ENCODE data around the gene ADAM12.

DNA sequence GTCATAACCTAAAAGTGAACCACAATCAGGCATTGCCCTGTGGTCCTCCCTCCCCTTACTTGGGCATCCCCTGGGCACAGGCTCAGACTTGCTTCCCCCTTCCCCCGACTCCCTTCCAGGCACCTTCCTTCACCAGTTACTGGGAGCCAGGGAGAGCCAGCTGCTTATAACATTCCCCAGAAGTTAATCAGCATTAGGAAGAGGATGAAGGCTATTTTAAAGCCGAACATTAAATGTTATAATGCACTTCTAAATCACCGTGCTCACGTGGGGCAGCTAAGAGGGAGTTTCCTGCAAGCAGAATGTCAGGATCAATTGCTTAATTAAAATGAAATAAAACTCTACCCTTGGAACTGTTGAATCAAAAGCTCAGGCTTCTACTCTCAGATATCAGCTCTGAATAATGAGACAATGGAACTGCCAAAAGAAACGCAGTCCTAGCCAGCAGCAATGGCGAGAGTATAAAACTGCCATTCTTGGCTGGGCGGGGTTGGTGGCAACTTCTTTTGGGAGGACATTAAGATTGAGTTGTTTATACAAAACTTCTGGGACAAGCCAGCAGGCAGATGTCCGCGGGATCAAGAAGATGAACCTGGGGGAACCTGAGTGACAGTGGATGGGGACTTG lies 322.4 kb downstream of the ADAM12 start:
- TF ChIP-seq ZSCAN30 (tag by site-specific recombination; IDR thresholded peaks at IDR 0.05) (no peak), HOXA7 (CRISPR knock-in tag; IDR thresholded peaks at IDR 0.05; ENCODE audit: borderline replicate concordance) (no peak), ZBTB1 (tag by site-specific recombination; IDR thresholded peaks at IDR 0.05) (no peak), ZNF548 (tag by site-specific recombination; IDR thresholded peaks at IDR 0.05) (no peak), ZNF621 (tag by site-specific recombination; IDR thresholded peaks at IDR 0.05) (no peak), SP3 (tag by site-specific recombination; IDR thresholded peaks at IDR 0.05) (no peak)
- TF ChIP-seq, protein P1, sequence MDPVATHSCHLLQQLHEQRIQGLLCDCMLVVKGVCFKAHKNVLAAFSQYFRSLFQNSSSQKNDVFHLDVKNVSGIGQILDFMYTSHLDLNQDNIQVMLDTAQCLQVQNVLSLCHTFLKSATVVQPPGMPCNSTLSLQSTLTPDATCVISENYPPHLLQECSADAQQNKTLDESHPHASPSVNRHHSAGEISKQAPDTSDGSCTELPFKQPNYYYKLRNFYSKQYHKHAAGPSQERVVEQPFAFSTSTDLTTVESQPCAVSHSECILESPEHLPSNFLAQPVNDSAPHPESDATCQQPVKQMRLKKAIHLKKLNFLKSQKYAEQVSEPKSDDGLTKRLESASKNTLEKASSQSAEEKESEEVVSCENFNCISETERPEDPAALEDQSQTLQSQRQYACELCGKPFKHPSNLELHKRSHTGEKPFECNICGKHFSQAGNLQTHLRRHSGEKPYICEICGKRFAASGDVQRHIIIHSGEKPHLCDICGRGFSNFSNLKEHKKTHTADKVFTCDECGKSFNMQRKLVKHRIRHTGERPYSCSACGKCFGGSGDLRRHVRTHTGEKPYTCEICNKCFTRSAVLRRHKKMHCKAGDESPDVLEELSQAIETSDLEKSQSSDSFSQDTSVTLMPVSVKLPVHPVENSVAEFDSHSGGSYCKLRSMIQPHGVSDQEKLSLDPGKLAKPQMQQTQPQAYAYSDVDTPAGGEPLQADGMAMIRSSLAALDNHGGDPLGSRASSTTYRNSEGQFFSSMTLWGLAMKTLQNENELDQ (tag by site-specific recombination; IDR thresholded peaks at IDR 0.05; ENCODE audit: low read depth), result no peak
- TF ChIP-seq, protein P2, sequence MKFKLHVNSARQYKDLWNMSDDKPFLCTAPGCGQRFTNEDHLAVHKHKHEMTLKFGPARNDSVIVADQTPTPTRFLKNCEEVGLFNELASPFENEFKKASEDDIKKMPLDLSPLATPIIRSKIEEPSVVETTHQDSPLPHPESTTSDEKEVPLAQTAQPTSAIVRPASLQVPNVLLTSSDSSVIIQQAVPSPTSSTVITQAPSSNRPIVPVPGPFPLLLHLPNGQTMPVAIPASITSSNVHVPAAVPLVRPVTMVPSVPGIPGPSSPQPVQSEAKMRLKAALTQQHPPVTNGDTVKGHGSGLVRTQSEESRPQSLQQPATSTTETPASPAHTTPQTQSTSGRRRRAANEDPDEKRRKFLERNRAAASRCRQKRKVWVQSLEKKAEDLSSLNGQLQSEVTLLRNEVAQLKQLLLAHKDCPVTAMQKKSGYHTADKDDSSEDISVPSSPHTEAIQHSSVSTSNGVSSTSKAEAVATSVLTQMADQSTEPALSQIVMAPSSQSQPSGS (tag by site-specific recombination; IDR thresholded peaks at IDR 0.05; ENCODE audit: low read depth), result no peak
- TF ChIP-seq, protein P3, sequence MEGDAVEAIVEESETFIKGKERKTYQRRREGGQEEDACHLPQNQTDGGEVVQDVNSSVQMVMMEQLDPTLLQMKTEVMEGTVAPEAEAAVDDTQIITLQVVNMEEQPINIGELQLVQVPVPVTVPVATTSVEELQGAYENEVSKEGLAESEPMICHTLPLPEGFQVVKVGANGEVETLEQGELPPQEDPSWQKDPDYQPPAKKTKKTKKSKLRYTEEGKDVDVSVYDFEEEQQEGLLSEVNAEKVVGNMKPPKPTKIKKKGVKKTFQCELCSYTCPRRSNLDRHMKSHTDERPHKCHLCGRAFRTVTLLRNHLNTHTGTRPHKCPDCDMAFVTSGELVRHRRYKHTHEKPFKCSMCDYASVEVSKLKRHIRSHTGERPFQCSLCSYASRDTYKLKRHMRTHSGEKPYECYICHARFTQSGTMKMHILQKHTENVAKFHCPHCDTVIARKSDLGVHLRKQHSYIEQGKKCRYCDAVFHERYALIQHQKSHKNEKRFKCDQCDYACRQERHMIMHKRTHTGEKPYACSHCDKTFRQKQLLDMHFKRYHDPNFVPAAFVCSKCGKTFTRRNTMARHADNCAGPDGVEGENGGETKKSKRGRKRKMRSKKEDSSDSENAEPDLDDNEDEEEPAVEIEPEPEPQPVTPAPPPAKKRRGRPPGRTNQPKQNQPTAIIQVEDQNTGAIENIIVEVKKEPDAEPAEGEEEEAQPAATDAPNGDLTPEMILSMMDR (tag by site-specific recombination; IDR thresholded peaks at IDR 0.05), result no peak
- TF ChIP-seq, protein P4, sequence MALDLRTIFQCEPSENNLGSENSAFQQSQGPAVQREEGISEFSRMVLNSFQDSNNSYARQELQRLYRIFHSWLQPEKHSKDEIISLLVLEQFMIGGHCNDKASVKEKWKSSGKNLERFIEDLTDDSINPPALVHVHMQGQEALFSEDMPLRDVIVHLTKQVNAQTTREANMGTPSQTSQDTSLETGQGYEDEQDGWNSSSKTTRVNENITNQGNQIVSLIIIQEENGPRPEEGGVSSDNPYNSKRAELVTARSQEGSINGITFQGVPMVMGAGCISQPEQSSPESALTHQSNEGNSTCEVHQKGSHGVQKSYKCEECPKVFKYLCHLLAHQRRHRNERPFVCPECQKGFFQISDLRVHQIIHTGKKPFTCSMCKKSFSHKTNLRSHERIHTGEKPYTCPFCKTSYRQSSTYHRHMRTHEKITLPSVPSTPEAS (tag by site-specific recombination; IDR thresholded peaks at IDR 0.05), result no peak
